HepG2 (cell line): ENCODE measurements around the gene ADAMTS2.

ENCODE experiments used
- CREM ChIP-seq, 2 experiments: sonication (generic) in 1 of 2; formaldehyde crosslinking in 1 of 2; IDR thresholded peaks; 2 replicates each; pipeline versions ENCODE4 v1.4.0 to v1.6.1; 2016 to 2020; ENCODE audit warnings: antibody characterized with exemption in 1 of 2, mild to moderate bottlenecking in 1 of 2, missing genetic modification reagents in 1 of 2
- CTCF ChIP-seq: sonication (generic); formaldehyde crosslinking; IDR thresholded peaks from 2 replicates; pipeline ENCODE4 v1.5.0; 2020; ENCODE audit warnings: mild to moderate bottlenecking, missing genetic modification reagents, moderate library complexity

GRCh38 chr5:179187681-179188575 lies 157.3 kb downstream of the ADAMTS2 start:
- TF ChIP-seq CTCF (CRISPR knock-in tag) (no peak), CREM (IDR thresholded peaks at IDR 0.05) (no peak), CREM (CRISPR knock-in tag; IDR thresholded peaks at IDR 0.05) (no peak)
